ENCODE results near the gene RIPOR2.
"Not testable (repeated sequence)": the region's sequence is repeated elsewhere in the genome, so short reads cannot be mapped to it uniquely, and the experiment has no call there.

RIPOR2 gene

DNA sequence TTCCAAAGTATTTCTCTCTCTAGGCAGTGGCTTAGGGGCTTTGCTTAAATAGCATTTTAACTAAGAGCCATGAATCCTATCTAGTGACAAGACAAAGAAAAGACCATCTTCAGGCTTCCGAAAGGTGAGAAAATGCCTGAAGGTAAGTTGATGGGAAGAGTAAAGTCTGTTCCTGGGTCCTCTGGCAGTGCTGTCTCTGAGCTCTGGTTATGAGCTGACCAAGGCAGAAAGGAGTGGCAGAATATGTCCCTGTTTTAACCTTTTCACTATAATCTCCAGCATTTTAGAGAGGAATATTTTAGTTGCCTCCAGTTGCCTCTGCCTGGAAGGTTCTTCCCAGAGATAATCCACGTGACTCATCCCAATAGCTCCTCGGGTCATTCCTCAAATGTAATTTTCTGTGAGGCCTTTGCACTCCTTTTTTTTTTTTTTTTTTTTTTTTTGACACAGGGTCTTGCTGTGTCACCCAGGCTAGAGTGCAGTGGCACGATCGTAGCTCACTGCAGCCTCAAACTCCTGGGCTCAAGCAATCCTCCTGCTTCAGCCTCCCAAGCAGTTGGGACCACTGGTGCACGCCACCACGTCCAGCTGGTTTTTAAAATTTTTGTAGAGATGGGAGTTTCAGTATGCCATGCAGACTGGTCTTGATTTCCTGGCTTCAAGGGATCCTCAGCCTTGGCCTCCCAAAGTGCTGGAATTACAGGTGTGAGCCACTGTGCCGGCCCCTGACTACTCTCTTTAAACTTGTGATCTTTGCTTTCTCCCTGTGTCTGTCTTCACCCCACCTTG lies 133.3 kb downstream of the RIPOR2 start:
- DNase-seq (ENCODE audit: low spot score) = no peak

DNA sequence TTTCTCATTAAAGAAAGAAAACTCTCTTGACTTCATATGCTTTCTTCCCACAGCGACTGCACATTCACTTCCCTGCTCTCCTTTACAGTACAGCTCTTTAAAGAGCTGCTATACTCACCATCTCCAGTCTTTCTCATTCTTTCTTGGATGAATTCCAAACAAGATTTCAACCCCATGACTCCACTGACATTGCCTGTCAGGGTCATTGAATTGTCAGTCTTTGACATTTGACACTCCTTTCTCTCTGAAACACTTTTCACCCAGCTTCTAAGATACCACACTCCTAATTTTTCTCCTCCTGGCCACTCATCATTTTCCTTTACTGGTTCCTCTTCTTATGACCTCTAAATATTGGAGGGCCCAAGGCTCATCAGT lies 136.2 kb downstream of the RIPOR2 start:
- DNase-seq (ENCODE audit: low spot score) = no peak

- no peak for DNase-seq (ENCODE audit: low spot score)
Observed at GRCh38 chr6:24798740-24799540, 136.8 kb downstream of the RIPOR2 start, which contains the start of gene ARMH2. ARMH2 (minus strand) TSS chr6:24798917; CDS start chr6:24798857, 60 bp downstream.

GRCh38 chr6:24797596-24798216 lies 138.1 kb downstream of the RIPOR2 start:
- no peak for DNase-seq (ENCODE audit: low spot score)

DNA sequence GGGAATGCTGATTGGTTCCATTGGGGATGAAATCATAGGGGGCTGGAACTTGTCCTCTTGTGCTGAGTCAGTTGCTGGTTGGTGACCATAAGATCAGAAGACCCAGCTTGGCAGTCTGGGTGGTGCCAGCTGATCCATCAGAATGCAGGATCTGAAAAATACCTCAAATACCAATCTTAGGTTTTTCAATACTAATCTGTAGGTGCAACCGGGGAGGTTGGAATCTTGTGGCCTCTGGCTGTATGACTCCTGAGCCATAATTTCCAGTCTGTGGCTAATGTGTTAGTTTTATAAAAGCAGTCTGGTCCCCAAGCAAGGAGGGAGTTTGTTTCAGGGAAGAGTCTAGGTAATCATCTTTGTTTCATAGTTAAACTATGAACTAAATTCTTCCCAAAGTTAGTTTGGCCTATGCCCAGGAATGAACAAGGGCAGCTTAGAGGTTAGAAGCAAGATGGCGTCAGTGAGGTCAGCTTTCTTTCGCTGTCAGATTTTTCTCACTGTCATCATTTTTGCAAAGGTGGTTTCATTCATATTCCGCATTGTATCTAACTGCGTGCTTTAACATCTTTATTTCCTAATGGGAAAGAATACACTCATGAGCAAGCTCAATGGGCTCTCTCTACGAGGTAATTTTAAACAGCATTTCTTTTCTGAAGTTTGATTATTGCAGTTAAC lies 139.0 kb downstream of the RIPOR2 start:
- DNase-seq (ENCODE audit: low spot score) = no peak

DNA sequence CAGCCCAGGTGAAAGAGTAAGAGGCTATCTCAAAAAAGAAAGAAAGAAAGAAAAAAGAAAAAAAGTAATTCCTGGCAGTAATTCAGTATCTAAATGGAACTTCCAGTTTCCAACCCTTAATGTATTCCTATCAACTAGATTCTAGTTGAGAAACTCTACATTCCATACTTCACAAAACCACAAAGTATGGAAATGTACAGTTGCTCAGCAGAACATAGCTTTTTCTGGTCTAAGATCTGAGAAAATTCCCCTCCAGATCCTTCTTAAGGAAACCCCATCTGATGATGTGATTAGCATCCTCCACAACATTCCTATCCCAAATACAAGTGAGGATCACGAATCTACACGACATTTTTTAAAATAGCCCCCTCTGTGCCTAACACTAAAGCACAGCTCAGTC lies 140.7 kb downstream of the RIPOR2 start:
- DNase-seq (ENCODE audit: low spot score) = no peak

DNA sequence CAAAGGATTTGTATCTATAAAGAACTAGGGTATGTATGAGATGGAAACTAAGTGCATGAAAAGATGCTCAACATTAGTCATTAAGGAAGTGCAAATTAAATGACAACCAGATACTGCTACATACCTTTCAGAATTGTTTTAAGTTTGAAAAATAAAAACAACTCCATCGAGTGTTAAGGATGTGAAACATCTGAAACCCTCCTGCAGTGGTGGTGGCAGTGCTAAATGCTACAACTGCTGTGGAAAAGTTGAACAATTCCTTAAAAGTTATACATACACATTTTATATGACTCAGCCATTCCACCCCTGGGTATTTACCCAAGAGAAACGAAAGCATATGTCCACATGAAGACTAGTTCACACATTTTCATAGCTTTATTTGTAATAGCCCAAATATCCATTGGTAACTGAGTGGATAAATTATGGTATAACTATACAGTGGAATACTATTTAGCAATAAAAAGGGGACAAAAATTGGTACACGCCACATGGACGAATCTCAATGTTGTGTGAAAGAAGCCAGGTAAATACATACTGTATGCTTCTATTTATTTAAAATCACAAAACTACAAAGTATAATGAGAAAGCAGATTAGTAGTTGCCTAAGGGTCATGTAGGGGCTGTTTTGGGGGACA lies 147.6 kb downstream of the RIPOR2 start:
- DNase-seq (ENCODE audit: low spot score) = no peak

GRCh38 chr6:24780206-24780605 lies 155.6 kb downstream of the RIPOR2 start:
- no peak for DNase-seq (ENCODE audit: low spot score)

DNA sequence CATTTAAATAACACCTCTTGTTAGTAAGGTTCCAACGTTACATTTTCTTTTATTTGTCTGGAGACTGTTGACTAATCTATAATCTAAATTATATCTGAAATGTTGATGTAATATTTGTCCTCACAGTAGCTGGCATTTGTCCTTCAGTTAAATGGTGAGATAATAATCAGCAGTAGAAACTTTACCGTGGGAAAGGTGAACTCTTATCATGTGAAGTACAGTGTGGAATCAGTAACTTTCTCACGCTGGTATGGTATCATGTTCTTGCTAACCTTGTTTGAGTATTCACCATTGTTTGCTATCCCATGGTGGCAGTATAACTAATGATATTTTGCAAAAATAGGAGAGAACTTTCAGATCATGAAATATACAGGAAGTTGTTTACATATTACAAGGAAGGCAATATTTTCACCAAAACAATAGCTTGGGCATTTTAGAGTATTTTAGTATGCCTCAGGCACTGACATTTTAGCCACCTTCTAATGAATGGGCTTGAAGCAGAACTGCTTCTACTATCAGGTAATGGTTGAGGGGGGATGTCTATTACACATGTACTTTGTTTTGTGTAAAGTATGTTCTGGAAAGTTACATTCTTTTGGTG lies 156.2 kb downstream of the RIPOR2 start:
- no peak for DNase-seq (ENCODE audit: low spot score)

DNA sequence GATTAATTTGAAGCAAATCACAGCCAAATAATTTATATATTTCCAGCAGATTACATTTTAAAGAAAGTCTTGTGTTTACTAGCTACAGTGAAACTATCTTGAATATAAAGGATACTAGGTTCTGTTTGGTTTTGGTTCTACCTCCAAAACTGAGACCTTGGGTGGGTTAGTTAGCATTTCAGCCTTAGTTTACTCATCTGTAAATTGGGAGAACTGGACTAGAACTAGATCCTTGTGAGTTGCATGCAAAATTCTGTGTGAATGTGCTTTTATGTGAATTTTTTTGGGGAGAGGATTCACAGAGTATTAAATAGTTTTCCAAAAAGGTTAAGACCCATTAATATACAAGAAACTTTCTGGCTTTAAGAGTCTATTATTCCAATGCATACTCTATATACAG lies 156.9 kb downstream of the RIPOR2 start:
- DNase-seq (ENCODE audit: low spot score) = no peak

- no peak for DNase-seq (ENCODE audit: low spot score)
Observed at GRCh38 chr6:24778121-24778520, 157.6 kb downstream of the RIPOR2 start.

DNA sequence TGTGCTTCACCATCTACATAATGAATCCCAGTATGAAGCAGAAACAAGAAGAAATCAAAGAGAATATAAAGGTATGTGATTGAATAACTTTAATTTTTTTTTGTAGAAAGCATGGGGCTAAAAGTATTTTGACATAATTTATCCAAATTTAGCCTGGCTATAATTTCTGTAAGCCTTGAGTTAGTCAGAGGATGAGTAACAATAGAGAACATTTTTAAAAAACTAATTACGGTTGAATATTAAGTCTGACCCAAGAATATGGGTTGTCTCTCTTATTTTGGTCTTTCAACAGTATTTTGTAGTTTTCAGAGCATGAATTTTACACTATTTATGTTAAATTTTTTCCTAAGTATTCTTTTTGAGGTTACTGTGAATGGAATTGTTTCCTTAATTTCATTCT lies 158.5 kb downstream of the RIPOR2 start:
- DNase-seq (ENCODE audit: low spot score) = no peak

- DNase-seq (ENCODE audit: low spot score) = no peak
Observed at GRCh38 chr6:24775520-24776058, 160.2 kb downstream of the RIPOR2 start.

DNA sequence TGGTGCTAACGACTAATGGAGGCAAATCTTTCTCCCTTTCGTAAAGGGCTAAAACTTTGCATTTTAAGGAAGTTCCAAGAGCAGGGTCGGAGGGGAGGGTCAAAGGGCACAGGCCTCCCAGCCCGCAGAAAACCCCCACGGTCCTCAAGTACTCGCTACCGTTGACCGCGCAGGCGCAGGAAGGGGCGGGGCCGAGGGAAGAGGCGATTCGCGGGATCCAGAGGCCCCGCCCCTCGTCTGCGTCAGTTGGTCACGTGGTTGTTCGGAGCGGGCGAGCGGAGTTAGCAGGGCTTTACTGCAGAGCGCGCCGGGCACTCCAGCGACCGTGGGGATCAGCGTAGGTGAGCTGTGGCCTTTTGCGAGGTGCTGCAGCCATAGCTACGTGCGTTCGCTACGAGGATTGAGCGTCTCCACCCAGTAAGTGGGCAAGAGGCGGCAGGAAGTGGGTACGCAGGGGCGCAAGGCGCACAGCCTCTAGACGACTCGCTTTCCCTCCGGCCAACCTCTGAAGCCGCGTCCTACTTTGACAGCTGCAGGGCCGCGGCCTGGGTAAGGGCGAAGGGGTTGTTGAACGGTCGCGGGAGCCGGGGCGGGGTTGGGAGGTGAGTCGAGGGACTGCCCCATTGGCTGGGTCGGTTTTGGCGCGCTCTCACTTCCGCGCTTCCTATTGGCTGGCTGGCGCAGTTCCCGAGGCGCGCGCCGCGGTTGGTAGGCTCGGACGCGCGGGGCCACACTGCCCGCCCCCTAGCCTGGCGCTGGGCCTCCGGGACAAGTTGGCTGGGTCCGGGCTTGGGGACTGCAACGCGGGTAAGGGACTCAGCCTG lies 160.9 kb downstream of the RIPOR2 start, which contains the start of gene GMNN:
TSS of gene GMNN (plus strand) at position 242 of the 824 bp plus-strand sequence. CDS start 2,310 bp downstream, outside the sequence.
- DNase-seq (ENCODE audit: low spot score) = peak; percentile 97

- DNase-seq (ENCODE audit: low spot score) = no peak
Observed at GRCh38 chr6:24768361-24768760, 167.4 kb downstream of the RIPOR2 start.

GRCh38 chr6:24766680-24767462 lies 168.9 kb downstream of the RIPOR2 start:
- peak; percentile 42 for DNase-seq (ENCODE audit: low spot score)

DNA sequence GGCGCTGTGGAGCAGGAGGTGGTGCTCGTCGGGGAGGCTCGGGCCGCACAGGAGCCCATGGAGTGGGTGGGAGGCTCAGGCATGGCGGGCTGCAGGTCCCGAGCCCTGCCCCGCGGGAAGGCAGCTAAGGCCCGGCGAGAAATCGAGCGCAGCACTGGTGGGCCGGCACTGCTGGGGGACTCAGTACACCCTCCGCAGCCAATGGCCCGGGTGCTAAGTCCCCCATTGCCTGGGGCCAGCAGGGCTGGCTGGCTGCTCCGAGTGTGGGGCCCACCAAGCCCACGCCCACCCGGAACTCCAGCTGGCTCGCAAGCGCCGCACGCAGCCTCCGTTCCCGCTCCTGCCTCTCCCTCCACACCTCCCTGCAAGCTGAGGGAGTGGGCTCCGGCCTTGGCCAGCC lies 169.8 kb downstream of the RIPOR2 start:
- not testable (repeated sequence) for DNase-seq (ENCODE audit: low spot score)

GRCh38 chr6:24764833-24765828 lies 170.6 kb downstream of the RIPOR2 start:
- not testable (repeated sequence) for DNase-seq (ENCODE audit: low spot score)
